ENCODE data around the gene MACO1. TPM values are rescaled to one million over a fixed set of nuclear protein-coding genes. Genes with fewer than 3 reads are reported as not detected.

The MACO1 gene
- total RNA-seq, 2 experiments from 2014 or later, result 24.1 to 24.9 TPM

GRCh38 chr1:25541889-25542658 lies 111.4 kb downstream of the MACO1 start:
- H3K27ac Mint-ChIP-seq, result peak overlapping the region; percentile 70
- POLR2A ChIA-PET, result interaction anchor here (1.3 to 11.0 kb wide), 3 partner anchors 14 to 66 kb away, joined by 3 to 193 read pairs (median 18); no protein-coding TSS in a partner anchor
- Histone ChIP-seq H3K36me3 (ENCODE audit: insufficient read depth, low read length) (no peaks in the 10 kb centered on the region), H3K4me1 (ENCODE audit: insufficient read depth, low read length) (peaks cover 34% of the 10 kb centered on the region), H3K4me3 (ENCODE audit: low read length) (no peak overlapping the region), H3K27me3 (ENCODE audit: control insufficient read depth in 1 of 2, insufficient read depth in 2 of 2, low read length in 2 of 2) (no peaks in the 10 kb centered on the region), H3K27ac (ENCODE audit: low read depth in 1 of 2, low read length in 2 of 2) (no peak overlapping the region), H3K9me3 (ENCODE audit: control insufficient read depth in 1 of 2, insufficient read depth in 1 of 2, low read length in 2 of 2) (no peaks in the 10 kb centered on the region)
- H3K4me1 Mint-ChIP-seq (ENCODE audit: low read depth), result peaks cover 35% of the 10 kb centered on the region
- no peak for TF ChIP-seq CTCF (IDR thresholded peaks at IDR 0.05)
- DNase-seq, result no peak
- peak overlapping the region; percentile 90 for H3K4me3 Mint-ChIP-seq
- intact Hi-C loops (cut with DNase I, micrococcal nuclease), result loop anchor here in 1 of 2 experiments (5.0 kb wide), 2 partner anchors 75 to 255 kb away; partner anchors contain the start of gene MAN1C1
- CTCF ChIA-PET, result interaction anchor here (1.3 kb wide), 1 partner anchor 11 kb away, joined by 4 read pairs; no protein-coding TSS in a partner anchor
- H3K36me3 Mint-ChIP-seq (ENCODE audit: low read depth), result peaks cover 12% of the 10 kb centered on the region
- H3K27me3 Mint-ChIP-seq, result no peaks in the 10 kb centered on the region
- ATAC-seq (ENCODE audit: poor library complexity), result no peak
- H3K9me3 Mint-ChIP-seq, result no peaks in the 10 kb centered on the region

GRCh38 chr1:25543005-25543424 lies 112.3 kb downstream of the MACO1 start:
- POLR2A ChIA-PET, result interaction anchor here (0.8 to 11.0 kb wide), 7 partner anchors 11 to 107 kb away, joined by 3 to 193 read pairs (median 13); no protein-coding TSS in a partner anchor
- no peaks in the 10 kb centered on the region for H3K27me3 ChIP-seq (ENCODE audit: control insufficient read depth in 1 of 2, insufficient read depth in 2 of 2, low read length in 2 of 2)
- no peaks in the 10 kb centered on the region for H3K9me3 ChIP-seq (ENCODE audit: control insufficient read depth in 1 of 2, insufficient read depth in 1 of 2, low read length in 2 of 2)
- peaks cover 42% of the 10 kb centered on the region for H3K4me1 Mint-ChIP-seq (ENCODE audit: low read depth)
- no peak overlapping the region for H3K27ac ChIP-seq (ENCODE audit: low read depth in 1 of 2, low read length in 2 of 2)
- DNase-seq (no peak), ATAC-seq (ENCODE audit: poor library complexity) (no peak)
- H3K9me3 Mint-ChIP-seq, result no peaks in the 10 kb centered on the region
- no peak overlapping the region for H3K4me3 ChIP-seq (ENCODE audit: low read length)
- peaks cover 12% of the 10 kb centered on the region for H3K36me3 Mint-ChIP-seq (ENCODE audit: low read depth)
- intact Hi-C loops (cut with DNase I, micrococcal nuclease), result loop anchor here (1.0 to 5.0 kb wide), 3 partner anchors 19 to 254 kb away; partner anchors contain the start of gene MAN1C1 (in 1 of the 2)
- peak overlapping the region; percentile 90 for H3K4me3 Mint-ChIP-seq
- no peaks in the 10 kb centered on the region for H3K36me3 ChIP-seq (ENCODE audit: insufficient read depth, low read length)
- peaks cover 44% of the 10 kb centered on the region for H3K4me1 ChIP-seq (ENCODE audit: insufficient read depth, low read length)
- no peaks in the 10 kb centered on the region for H3K27me3 Mint-ChIP-seq
- no peak for TF ChIP-seq CTCF (IDR thresholded peaks at IDR 0.05)
- CTCF ChIA-PET, result interaction anchor here (1.3 to 2.2 kb wide), 4 partner anchors 11 to 352 kb away, joined by 3 to 7 read pairs (median 4); no protein-coding TSS in a partner anchor
- peak overlapping the region; percentile 70 for H3K27ac Mint-ChIP-seq

GRCh38 chr1:25543425-25544242 lies 112.9 kb downstream of the MACO1 start, which contains the start of gene LDLRAP1:
Gene LDLRAP1 (plus strand): TSS chr1:25543606. CDS start chr1:25543699, 93 bp downstream.
- peak within 1 kb of the TSS; percentile 96 for H3K4me3 Mint-ChIP-seq
- peaks cover 12% of the 10 kb centered on the region for H3K36me3 Mint-ChIP-seq (ENCODE audit: low read depth)
- no peaks in the 10 kb centered on the region for H3K27me3 Mint-ChIP-seq
- no peaks in the 10 kb centered on the region for H3K27me3 ChIP-seq (ENCODE audit: control insufficient read depth in 1 of 2, insufficient read depth in 2 of 2, low read length in 2 of 2)
- peak within 1 kb of the TSS; percentile 90 for H3K4me3 ChIP-seq (ENCODE audit: low read length)
- ChIA-PET CTCF (interaction anchor here (1.4 to 2.2 kb wide), 3 partner anchors 23 to 351 kb away, joined by 3 to 7 read pairs (median 5); no protein-coding TSS in a partner anchor), POLR2A (interaction anchor here (0.8 to 11.0 kb wide), 9 partner anchors 10 to 276 kb away, joined by 3 to 193 read pairs (median 4); partner anchors contain the start of gene MTFR1L)
- H3K4me1 Mint-ChIP-seq (ENCODE audit: low read depth), result peaks cover 47% of the 10 kb centered on the region
- intact Hi-C loops (cut with DNase I, micrococcal nuclease), result loop anchor here (1.0 to 5.0 kb wide), 3 partner anchors 19 to 254 kb away; partner anchors contain the start of gene MAN1C1 (in 1 of the 2)
- ATAC-seq (ENCODE audit: poor library complexity), result peak; percentile 71
- peak within 1 kb of the TSS; percentile 87 for H3K27ac Mint-ChIP-seq
- H3K4me1 ChIP-seq (ENCODE audit: insufficient read depth, low read length), result peaks cover 50% of the 10 kb centered on the region
- no peak for TF ChIP-seq CTCF (IDR thresholded peaks at IDR 0.05)
- no peaks in the 10 kb centered on the region for H3K9me3 Mint-ChIP-seq
- no peaks in the 10 kb centered on the region for H3K9me3 ChIP-seq (ENCODE audit: control insufficient read depth in 1 of 2, insufficient read depth in 1 of 2, low read length in 2 of 2)
- DNase-seq, result peak in 12 of 14 experiments; percentile 28 to 81 (median 56)
- no peaks in the 10 kb centered on the region for H3K36me3 ChIP-seq (ENCODE audit: insufficient read depth, low read length)
- H3K27ac ChIP-seq (ENCODE audit: low read depth in 1 of 2, low read length in 2 of 2), result peak within 1 kb of the TSS; percentile 55 to 60
